Lower lobe of right lung (tissue), 2 donors: Measurements from ENCODE around the gene TTLL11. TPM values are rescaled to one million over a fixed set of nuclear protein-coding genes. Genes with fewer than 3 reads are reported as not detected.

Source experiments
- ATAC-seq, 2 donors: fragments of 200-7000 bp; cut with Tn5 transposase; one replicate each; pipeline ENCODE4 v1.9.1; 2020 to 2022; ENCODE audit warnings: mild to moderate bottlenecking in 2 of 2, moderate library complexity in 2 of 2
- DNase-seq: peaks from one replicate; pipeline ENCODE4 v3.0.0-alpha.2; 2020
- H3K27ac ChIP-seq: fragments of 200-600 bp; one replicate; pipeline ENCODE4 v1.8.0; 2022
- H3K27me3 ChIP-seq: fragments of 200-600 bp; one replicate; pipeline ENCODE4 v1.8.0; 2022; ENCODE audit warnings: low read depth
- H3K36me3 ChIP-seq: fragments of 200-600 bp; one replicate; pipeline ENCODE4 v1.8.0; 2022; ENCODE audit warnings: mild to moderate bottlenecking
- H3K4me1 ChIP-seq: fragments of 200-600 bp; one replicate; pipeline ENCODE4 v1.8.0; 2022
- H3K4me3 ChIP-seq: fragments of 200-600 bp; one replicate; pipeline ENCODE4 v1.8.0; 2022; ENCODE audit warnings: mild to moderate bottlenecking
- H3K9me3 ChIP-seq: fragments of 200-600 bp; one replicate; pipeline ENCODE4 v1.8.0; 2022
- CTCF ChIP-seq: fragments of 200-600 bp; IDR thresholded peaks from one replicate; pipeline ENCODE4 v1.8.0; 2022; ENCODE audit warnings: antibody characterized with exemption, mild to moderate bottlenecking
- intact Hi-C: fragments of 100-400 bp; cut with DNase I; formaldehyde crosslinking; loops from one replicate; pipeline ENCODE4 v1.11.0; 2022
- total RNA-seq: library from RNA; stranded (reverse); fragmentation: NEBNext Ultra II Directional; extraction: Animal tissue kit (Norgen Biotek cat#: 25700); gene quantifications from one replicate; pipeline ENCODE4 v1.2.1, GENCODE V29; 2021
- donor health status: DM: no; HTN: yes; CAD: no; lungs with severe emphysema.

Gene TTLL11
- total RNA-seq, 1 donor from 2014 or later: 11.7 TPM

GRCh38 chr9:121929893-121930875 lies 162.9 kb downstream of the TTLL11 start:
- H3K36me3 ChIP-seq: no peaks in the 10 kb centered on the region
- H3K27me3 ChIP-seq: no peaks in the 10 kb centered on the region
- ATAC-seq (no peak), DNase-seq (no peak)
- TF ChIP-seq CTCF: no peak
- intact Hi-C loops: no loop called here
- no peak overlapping the region for H3K27ac ChIP-seq
- H3K4me3 ChIP-seq: no peak overlapping the region
- H3K4me1 ChIP-seq: no peaks in the 10 kb centered on the region
- no peaks in the 10 kb centered on the region for H3K9me3 ChIP-seq

GRCh38 chr9:121927636-121928035 lies 165.5 kb downstream of the TTLL11 start:
- no peak for TF ChIP-seq CTCF
- no peak for DNase-seq
- H3K27ac ChIP-seq: no peak overlapping the region
- H3K4me3 ChIP-seq: no peak overlapping the region
- no peaks in the 10 kb centered on the region for H3K4me1 ChIP-seq
- H3K27me3 ChIP-seq: no peaks in the 10 kb centered on the region
- no peaks in the 10 kb centered on the region for H3K9me3 ChIP-seq
- no peak for ATAC-seq
- H3K36me3 ChIP-seq: no peaks in the 10 kb centered on the region
- intact Hi-C loops: no loop called here

GRCh38 chr9:121927081-121927480 lies 166.0 kb downstream of the TTLL11 start:
- intact Hi-C loops: no loop called here
- TF ChIP-seq CTCF: no peak
- no peak for ATAC-seq

GRCh38 chr9:121926351-121926801 lies 166.7 kb downstream of the TTLL11 start:
- Histone ChIP-seq H3K4me1 (no peaks in the 10 kb centered on the region), H3K36me3 (no peaks in the 10 kb centered on the region), H3K4me3 (no peak overlapping the region), H3K9me3 (no peaks in the 10 kb centered on the region), H3K27ac (no peak overlapping the region), H3K27me3 (no peaks in the 10 kb centered on the region)
- no peak for ATAC-seq
- TF ChIP-seq CTCF: no peak
- intact Hi-C loops: no loop called here
- DNase-seq: no peak

More at GRCh38 chr9:121927081-121927480, 166.0 kb downstream of the TTLL11 start:
- Histone ChIP-seq H3K9me3 (no peaks in the 10 kb centered on the region), H3K27me3 (no peaks in the 10 kb centered on the region), H3K27ac (no peak overlapping the region), H3K4me3 (no peak overlapping the region), H3K36me3 (no peaks in the 10 kb centered on the region), H3K4me1 (no peaks in the 10 kb centered on the region)
- no peak for DNase-seq

GRCh38 chr9:121925935-121926334 lies 167.2 kb downstream of the TTLL11 start:
- no peak for TF ChIP-seq CTCF
- Histone ChIP-seq H3K27me3 (no peaks in the 10 kb centered on the region), H3K9me3 (no peaks in the 10 kb centered on the region), H3K27ac (no peak overlapping the region), H3K4me1 (no peaks in the 10 kb centered on the region), H3K4me3 (no peak overlapping the region), H3K36me3 (no peaks in the 10 kb centered on the region)
- intact Hi-C loops: no loop called here
- DNase-seq (no peak), ATAC-seq (no peak)
